ENCODE results near the gene HSPD1.

- TF ChIP-seq CTCF (IDR thresholded peaks at IDR 0.05) (no peak), ZFX (IDR thresholded peaks at IDR 0.05; ENCODE audit: borderline replicate concordance) (no peak)
These were observed 1.3 kb downstream of the HSPD1 start for GRCh38 chr2:197498235-197498936.
